ENCODE results near the gene PAXX. TPM values are rescaled to one million over a fixed set of nuclear protein-coding genes. Genes with fewer than 3 reads are reported as not detected.
A peak's percentile ranks its signal among the peaks of the same experiment; 100 is the strongest.

Gene PAXX
- total RNA-seq, 2 experiments from 2014 or later = 60.5 to 61.8 TPM

GRCh38 chr9:136977223-136977622 is 15.0 kb upstream of the PAXX start, which contains the start of gene PTGDS:
Gene PTGDS, plus strand, starts transcription at chr9:136977504. Its CDS starts 75 bp downstream, at chr9:136977579.
- H3K4me3 Mint-ChIP-seq = no peak within 1 kb of the TSS
- H3K9me3 Mint-ChIP-seq = no peaks in the 10 kb centered on the region
- H3K4me1 Mint-ChIP-seq (ENCODE audit: low read depth) = peaks cover 20% of the 10 kb centered on the region
- intact Hi-C loops (cut with micrococcal nuclease) = no loop called here
- no peak for ATAC-seq
- DNase-seq = no peak
- ChIA-PET CTCF (interaction anchor here (1.8 to 4.5 kb wide), 2 partner anchors 12 to 58 kb away, joined by 7 to 24 read pairs; no protein-coding TSS in a partner anchor), POLR2A (interaction anchor here (1.2 to 1.3 kb wide), 2 partner anchors 14 to 47 kb away, joined by 3 to 5 read pairs; no protein-coding TSS in a partner anchor)
- H3K36me3 Mint-ChIP-seq (ENCODE audit: low read depth) = no peaks in the 10 kb centered on the region
- TF ChIP-seq CTCF (IDR thresholded peaks at IDR 0.05) = no peak
- H3K27ac Mint-ChIP-seq = no peak within 1 kb of the TSS
- no peaks in the 10 kb centered on the region for H3K27me3 Mint-ChIP-seq

- ChIA-PET POLR2A (interaction anchor here (1.3 kb wide), 1 partner anchor 13 kb away, joined by 5 read pairs; no protein-coding TSS in a partner anchor), CTCF (interaction anchor here (0.9 to 4.5 kb wide), 4 partner anchors 11 to 189 kb away, joined by 3 to 24 read pairs (median 6); no protein-coding TSS in a partner anchor)
- H3K36me3 Mint-ChIP-seq (ENCODE audit: low read depth) = no peaks in the 10 kb centered on the region
- H3K27me3 Mint-ChIP-seq = no peaks in the 10 kb centered on the region
- TF ChIP-seq CTCF (IDR thresholded peaks at IDR 0.05) = no peak
- intact Hi-C loops (cut with micrococcal nuclease) = no loop called here
- peaks cover 20% of the 10 kb centered on the region for H3K4me1 Mint-ChIP-seq (ENCODE audit: low read depth)
- H3K4me3 Mint-ChIP-seq = no peak overlapping the region
- no peak for DNase-seq
- no peak overlapping the region for H3K27ac Mint-ChIP-seq
- H3K9me3 Mint-ChIP-seq = no peaks in the 10 kb centered on the region
- no peak for ATAC-seq
Measured at GRCh38 chr9:136977649-136978072, 14.6 kb upstream of the PAXX start.

- Mint-ChIP-seq H3K27ac (no peak overlapping the region), H3K27me3 (no peaks in the 10 kb centered on the region), H3K4me3 (no peak overlapping the region), H3K9me3 (no peaks in the 10 kb centered on the region), H3K36me3 (ENCODE audit: low read depth) (no peaks in the 10 kb centered on the region), H3K4me1 (ENCODE audit: low read depth) (peaks cover 20% of the 10 kb centered on the region)
- intact Hi-C loops (cut with micrococcal nuclease) = no loop called here
- DNase-seq = peak; percentile 76
- ATAC-seq = peak; percentile 75
- TF ChIP-seq CTCF (IDR thresholded peaks at IDR 0.05) = no peak
- CTCF ChIA-PET = interaction anchor here (0.9 to 4.5 kb wide), 5 partner anchors 10 to 190 kb away, joined by 3 to 24 read pairs (median 5); no protein-coding TSS in a partner anchor
- POLR2A ChIA-PET = interaction anchor here (1.2 kb wide), 1 partner anchor 14 kb away, joined by 3 read pairs; the partner anchor contains the start of gene PAXX
Measured at GRCh38 chr9:136978073-136978864, 14.0 kb upstream of the PAXX start.

GRCh38 chr9:136978865-136979544 is 13.2 kb upstream of the PAXX start:
- no peak for ATAC-seq

More at GRCh38 chr9:136978865-136979544, 13.2 kb upstream of the PAXX start:
- DNase-seq = no peak
- TF ChIP-seq CTCF (IDR thresholded peaks at IDR 0.05) = no peak
- Mint-ChIP-seq H3K4me1 (ENCODE audit: low read depth) (peaks cover 20% of the 10 kb centered on the region), H3K4me3 (no peak overlapping the region), H3K36me3 (ENCODE audit: low read depth) (no peaks in the 10 kb centered on the region), H3K9me3 (no peaks in the 10 kb centered on the region), H3K27me3 (peaks cover 4% of the 10 kb centered on the region), H3K27ac (no peak overlapping the region)
- POLR2A ChIA-PET = interaction anchor here (1.2 kb wide), 1 partner anchor 14 kb away, joined by 3 read pairs; the partner anchor contains the start of gene PAXX
- intact Hi-C loops (cut with micrococcal nuclease) = no loop called here
- CTCF ChIA-PET = interaction anchor here (1.0 to 4.5 kb wide), 2 partner anchors 27 to 56 kb away, joined by 3 to 24 read pairs; no protein-coding TSS in a partner anchor
